NCI-H2107 treated with DMSO at 0.1 percent for 48 hours (cell line): ENCODE results near the gene ABCC11.
"Not testable (repeated sequence)": the region's sequence is repeated elsewhere in the genome, so short reads cannot be mapped to it uniquely, and the experiment has no call there.

Experiments used
- DNase-seq: peaks from one replicate; lab custom pipeline; 2025; ENCODE audit not compliant: unreplicated experiment; lab: John Stamatoyannopoulos, UW

Gene ABCC11

GRCh38 chr16:48203974-48204824 lies 43.1 kb downstream of the ABCC11 start:
- no peak for DNase-seq

DNA sequence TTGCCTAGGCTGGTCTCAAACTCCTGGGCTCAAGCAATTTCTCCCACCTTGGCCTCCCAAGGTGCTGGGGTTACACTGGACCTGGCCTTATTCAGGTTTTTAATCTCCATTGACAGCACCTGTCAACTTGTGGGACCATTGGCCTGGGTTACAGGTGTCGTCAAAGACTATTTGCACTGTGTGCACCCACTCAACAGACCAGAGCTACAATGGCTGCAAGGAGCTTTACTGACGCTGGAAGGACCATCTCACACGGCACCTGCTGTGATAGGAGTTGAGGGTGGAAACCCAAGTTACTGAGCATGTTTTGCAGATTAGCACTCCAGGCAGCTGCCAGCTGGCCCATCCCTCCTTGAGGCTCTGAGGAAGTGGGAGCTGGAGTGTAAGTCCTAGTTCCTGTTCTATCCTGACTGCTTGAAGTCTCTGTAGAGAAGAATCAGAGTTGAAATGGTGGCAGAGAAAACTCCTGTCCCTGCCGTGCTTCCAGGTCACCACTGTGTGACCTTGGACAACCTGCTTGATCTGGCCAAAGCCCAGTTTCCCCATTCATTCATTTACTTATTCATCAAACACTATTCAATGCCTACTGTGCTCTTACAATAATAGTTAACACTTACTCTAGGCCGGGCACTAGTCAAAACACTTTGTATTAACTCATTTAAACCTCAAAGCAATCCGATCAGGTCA lies 45.7 kb downstream of the ABCC11 start:
- no peak for DNase-seq

- peak; percentile 93 for DNase-seq
Observed at GRCh38 chr16:48197294-48197693, 50.0 kb downstream of the ABCC11 start.

DNA sequence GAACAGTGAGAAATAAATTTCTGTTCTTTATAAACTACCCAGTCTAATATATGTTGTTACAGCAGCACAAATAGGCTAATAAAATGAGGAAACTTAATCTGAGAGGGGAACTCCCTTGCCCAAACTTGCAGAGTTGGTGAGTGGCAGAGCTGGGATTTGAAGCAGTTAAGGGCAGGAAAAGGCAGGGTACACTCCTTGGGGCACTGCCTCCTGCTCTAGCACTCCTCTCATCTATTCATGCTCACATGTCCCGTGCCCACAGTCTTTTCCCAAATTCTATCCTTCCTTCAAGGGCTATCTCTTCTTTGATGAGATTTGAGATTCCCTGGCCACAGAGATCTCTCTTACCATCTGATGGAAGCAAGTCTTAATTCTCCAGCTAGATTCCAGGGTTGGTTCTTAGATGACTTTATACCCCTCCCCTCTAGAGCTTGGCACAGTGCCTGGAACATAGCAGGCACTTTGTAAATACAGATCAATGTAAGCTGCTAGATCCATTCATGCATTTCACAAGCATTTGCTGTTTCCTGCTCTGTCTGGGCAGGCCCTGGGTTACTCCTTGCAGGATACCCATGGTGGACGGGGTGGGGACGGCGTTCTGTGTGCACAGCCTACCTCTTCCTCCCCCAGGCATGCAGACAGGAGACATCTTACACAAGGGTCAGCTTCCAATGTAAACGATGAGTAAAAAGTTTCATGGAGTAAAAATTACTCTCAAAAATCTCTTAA lies 52.3 kb downstream of the ABCC11 start:
- peak; percentile 45 for DNase-seq

- DNase-seq, result no peak
Observed at GRCh38 chr16:48193846-48194245, 53.5 kb downstream of the ABCC11 start.

DNA sequence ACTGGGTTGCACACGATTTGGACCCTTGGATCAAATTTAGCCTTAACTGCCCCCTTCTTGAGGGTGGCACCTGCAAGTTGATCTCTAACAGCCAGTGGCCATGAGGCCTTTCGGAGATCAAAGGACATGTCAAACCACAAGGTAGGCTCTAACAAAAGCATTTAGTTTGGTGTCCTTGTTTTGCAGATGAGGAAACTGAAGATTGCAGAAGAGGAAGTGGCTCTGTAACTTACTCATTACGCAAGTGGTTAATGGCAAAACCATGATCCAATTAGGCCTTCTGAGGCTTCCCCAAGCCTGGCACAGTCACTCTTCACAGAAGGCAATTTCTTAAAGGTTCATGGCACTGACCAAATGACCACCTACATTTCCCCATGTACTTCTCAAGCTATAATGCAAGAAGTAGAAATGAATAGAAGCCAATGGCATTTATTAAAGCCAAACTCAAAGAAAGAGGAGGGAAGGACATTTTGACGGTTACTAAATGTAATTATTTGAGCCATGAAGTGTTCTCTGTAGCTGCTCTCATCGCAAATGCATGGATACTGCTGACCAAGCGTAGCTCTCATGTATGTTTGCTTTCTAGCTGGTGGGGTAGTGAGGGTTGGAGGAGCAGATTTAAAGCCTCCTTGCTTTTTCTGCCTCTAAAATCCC lies 58.8 kb downstream of the ABCC11 start:
- no peak for DNase-seq

DNA sequence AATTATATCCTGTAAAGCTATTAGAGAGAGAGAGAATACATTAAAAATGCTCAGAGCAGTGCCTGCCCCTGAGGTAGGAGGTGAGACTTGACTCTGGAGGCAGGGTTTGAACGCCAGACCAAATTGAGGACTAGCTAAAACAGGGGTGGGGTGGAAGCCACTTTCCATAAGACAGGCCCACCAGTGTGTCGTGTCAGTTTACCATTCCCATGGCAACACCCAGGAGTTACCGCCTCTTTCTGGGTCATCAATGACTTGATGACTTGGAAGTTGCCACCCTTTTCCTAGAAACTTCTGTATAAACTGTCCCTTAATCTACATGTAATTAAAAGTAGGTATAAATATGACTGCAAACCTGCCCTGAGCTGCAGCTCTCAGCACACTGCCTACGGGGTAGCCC lies 59.6 kb downstream of the ABCC11 start:
- no peak for DNase-seq

- no peak for DNase-seq
Observed at GRCh38 chr16:48184681-48185080, 62.7 kb downstream of the ABCC11 start.

GRCh38 chr16:48182979-48183537 lies 64.3 kb downstream of the ABCC11 start:
- peak; percentile 87 for DNase-seq

DNA sequence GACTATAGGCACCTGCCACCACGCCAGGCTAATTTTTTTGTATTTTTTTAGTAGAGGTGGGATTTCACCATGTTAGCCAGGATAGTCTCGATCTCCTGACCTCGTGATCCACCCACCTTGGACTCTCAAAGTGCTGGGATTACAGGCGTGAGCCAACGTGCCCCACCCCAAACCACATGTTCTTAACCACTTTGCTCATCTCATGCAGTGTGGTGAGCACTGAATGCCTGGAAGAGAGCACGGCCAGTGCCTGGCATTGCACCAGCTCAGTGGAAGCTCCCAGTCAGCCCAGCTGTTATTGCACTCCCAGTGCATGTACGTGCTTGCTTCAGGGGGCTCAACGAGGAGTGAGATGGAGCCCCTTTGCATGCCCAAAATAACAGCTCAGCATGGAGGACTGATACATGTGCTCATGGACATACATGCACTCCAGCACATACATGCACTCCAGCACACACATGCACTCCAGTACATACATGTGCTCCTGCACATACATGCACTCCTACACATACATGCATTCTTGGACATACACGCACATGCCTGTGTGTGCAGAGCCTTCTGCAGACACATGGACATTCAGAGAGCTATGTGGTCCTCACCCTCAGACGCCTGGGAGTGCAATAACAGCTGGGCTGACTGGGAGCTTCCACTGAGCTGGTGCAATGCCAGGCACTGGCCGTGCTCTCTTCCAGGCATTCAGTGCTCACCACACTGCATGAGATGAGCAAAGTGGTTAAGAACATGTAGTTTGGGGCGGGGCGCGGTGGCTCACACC lies 65.4 kb downstream of the ABCC11 start:
- not testable (repeated sequence) for DNase-seq

DNA sequence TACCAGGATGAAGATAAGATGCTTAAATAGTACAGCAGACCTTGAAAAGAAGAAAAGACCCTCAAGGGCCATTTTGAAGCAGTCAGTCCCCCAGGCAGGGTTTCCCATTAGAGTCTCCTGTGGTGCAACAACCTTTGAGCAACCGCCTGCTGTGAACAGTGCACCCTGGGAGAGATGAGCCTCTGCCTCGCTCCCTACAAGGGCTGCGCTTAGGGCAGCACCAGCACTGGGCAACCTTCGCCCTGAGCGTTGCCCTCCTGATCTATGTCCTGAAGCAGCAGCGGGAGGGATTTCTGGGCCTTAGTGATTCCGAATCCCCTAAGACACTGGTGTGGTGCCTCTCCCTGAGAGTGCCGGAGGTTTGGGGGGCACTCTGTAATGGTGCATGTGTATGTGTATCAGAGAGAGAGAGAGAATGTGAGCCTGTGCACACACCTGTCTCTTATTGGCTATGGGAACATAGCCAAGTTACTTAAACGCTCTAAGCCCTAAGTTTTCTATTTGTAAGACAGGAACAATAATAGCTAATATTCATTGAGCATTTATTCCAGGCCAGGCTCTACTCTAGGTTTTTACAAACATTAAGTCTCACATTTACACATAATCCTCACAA lies 66.4 kb downstream of the ABCC11 start:
- no peak for DNase-seq

DNA sequence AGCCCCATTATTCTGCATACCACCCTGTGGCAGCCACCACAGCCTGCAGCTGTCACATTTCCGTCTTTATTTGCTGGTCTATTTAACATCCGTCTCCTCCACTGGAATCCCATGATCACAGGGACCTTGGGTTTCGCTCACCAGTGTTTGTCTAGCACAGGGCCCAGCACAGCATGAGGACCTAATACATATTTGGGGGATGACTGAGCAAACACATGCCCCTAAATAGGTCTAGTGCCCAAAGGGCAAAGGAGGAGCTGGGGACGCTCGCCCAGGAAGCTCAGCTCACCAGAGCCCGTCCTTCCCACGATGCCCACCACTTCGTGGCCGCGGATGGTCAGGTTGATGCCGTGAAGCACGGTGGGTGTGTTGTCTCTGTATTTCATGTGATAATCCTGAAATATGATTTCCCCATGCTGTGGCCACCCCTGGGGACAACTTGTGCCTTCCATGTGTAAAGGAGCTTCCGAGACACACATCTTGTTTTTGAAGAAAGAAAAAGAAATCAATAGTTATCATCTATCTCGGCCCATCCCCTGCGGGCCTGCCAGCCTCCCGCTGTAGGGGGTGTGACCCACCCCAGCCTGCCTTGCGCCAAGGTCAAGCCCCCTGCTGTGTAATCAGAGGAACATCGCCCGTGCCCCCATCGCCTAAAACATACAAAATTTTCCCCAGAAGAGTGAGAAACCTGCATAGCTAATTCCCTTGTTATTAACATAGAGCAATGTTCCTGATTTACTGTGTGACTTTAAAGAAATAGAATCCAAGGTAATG lies 70.5 kb downstream of the ABCC11 start:
- no peak for DNase-seq

GRCh38 chr16:48173889-48174288 lies 73.5 kb downstream of the ABCC11 start:
- DNase-seq, result no peak

DNA sequence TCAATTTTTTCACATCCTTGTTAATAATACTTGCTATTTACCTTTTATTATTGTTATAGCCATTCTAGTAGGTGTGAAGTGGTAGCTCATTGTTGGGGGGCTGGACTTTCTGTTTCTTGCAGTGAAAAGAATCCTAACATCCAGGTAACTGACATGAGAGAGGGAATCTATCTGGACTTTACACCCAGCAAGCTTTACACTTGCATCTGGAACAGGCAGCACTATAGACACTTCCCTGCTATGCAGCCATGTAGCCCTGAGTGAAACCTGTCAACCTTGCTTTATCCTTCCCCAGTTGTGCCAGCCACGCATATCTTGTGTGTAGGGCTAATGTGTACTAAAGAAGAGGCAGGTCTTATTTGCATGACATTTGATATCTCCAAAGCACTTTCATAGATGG lies 74.7 kb downstream of the ABCC11 start:
- DNase-seq, result no peak

GRCh38 chr16:48169896-48170295 lies 77.4 kb downstream of the ABCC11 start:
- no peak for DNase-seq

DNA sequence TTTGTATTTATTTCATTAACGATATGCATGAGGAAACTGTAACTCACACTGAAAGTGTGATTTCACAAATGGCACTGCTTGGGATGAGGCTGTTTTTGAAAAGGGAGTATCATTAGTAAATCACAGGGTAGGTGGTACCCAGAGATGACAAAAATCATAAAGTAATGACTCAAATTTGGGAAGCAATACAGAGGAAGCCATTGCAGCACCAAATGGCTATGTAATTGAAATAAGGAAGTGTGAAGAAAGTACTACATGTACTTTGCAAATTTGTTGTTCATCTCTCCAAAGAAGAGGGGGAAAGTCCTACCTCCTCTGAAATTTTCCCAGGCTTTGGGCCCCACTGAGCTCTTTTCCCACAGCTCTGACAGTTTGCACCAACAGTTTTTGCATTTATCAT lies 79.3 kb downstream of the ABCC11 start:
- DNase-seq, result no peak

DNA sequence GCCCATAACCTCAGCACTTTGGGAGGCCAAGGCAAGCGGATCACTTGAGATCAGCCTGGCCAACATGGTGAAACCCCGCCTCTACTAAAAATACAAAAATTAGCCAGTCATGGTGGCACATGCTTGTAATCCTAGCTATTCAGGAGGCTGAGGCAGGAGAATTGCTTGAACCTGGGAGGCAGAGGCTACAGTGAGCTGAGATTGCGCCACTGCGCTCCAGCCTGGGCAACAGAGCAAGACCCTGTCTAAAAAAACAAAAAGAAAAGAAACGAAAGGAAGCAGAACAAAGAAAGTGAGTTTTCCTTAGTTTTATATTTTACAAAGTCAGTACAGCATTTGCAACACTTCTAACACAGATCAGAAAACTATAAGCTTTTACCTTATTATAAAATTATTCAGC lies 80.7 kb downstream of the ABCC11 start:
- not testable (repeated sequence) for DNase-seq

- DNase-seq, result no peak
Observed at GRCh38 chr16:48165961-48166578, 81.3 kb downstream of the ABCC11 start.
